HG02943 (cell line): ENCODE data around the gene NFX1.
A peak's percentile ranks its signal among the peaks of the same experiment; 100 is the strongest.

Experiments used
- ATAC-seq: cut with Tn5 transposase; IDR thresholded peaks from one replicate; pipeline ENCODE4 v1.9.1; 2021; ENCODE audit warnings: mild to moderate bottlenecking, low read depth, moderate library complexity; ENCODE audit not compliant: unreplicated experiment

Gene NFX1

DNA sequence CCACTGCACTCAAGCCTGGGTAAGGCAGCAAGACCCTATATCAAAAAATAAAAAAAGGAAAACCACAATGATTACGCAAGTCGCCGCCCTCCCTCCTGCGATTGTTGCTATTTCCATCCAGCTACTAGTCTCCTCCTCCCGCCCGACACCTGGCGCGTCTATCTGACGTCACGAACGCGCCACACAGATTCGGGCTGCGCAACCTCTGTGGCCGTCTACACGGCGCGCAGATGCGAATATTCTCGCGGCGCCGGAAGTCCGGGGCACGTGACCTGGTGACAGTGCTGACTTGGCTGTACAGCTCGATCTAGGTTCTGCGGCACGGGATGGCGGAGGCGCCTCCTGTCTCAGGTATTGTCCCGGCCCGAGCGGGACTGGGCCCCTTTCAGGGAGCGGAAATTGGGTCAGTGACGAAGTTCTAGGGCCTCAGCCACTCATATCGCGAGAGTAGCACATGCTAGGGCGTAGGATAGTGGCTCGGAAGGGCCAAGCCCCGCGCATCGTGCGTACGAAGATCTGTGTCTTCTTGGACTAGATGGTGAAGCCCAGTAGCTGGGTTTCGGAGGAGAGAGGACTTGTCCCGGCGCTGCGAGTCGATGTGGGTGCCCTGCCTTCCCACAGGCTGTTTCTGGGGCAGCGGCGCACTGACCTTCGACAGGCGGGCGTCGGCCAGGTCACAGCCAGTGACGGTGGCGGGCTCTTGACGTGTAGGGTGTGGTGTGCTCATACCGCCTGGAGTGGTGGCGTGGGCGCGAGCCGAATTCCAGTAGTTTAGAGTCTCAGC is at the start of gene NFX1:
NFX1 (plus strand) TSS at position 270 of the 784 bp plus-strand sequence; CDS start at position 327, 57 bp downstream.
- ATAC-seq = peak; percentile 86

DNA sequence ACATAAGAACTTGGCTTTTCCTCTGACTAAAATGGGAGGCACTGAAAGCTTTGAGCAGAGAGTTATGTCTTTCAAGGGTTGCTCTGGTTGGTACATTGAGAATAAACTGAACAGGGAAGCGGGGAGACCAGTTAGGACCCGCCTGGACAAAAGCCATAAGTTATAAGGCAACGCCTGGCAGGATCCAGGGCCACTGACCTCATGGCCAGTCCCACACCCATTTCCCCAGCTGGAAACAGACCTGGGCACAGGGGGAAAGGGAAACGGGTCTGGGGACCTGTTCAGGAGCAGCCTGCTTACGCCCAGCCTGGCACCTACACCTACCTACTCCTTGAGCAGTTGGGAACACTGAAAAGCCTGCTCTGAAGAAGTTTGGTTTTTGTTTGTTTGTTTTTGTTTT is 49.0 kb upstream of the NFX1 start:
- no peak for ATAC-seq

DNA sequence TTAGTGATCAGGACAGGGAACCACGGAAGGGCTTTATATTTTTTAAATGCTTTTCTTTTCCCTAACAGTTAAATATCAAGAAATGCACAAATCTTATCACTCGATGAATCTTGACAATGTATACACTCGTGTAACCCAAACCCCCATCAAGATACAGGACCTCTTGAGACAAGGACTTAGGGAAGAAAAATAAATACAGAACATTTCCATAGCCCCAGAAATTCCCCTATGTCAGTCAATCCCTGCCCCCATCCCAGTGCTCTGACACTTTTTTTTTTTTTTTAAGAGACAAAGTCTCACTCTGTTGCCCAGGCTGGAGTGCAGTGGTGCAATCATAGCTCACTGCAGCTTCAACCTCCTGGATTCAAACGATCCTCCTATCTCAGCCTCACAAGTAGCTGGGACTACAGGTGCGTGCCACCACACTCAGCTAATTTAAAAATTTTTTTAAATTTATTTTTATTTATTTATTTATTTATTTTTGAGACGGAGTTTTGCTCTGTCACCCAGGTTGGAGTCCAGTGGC is 47.6 kb upstream of the NFX1 start:
- no peak for ATAC-seq

DNA sequence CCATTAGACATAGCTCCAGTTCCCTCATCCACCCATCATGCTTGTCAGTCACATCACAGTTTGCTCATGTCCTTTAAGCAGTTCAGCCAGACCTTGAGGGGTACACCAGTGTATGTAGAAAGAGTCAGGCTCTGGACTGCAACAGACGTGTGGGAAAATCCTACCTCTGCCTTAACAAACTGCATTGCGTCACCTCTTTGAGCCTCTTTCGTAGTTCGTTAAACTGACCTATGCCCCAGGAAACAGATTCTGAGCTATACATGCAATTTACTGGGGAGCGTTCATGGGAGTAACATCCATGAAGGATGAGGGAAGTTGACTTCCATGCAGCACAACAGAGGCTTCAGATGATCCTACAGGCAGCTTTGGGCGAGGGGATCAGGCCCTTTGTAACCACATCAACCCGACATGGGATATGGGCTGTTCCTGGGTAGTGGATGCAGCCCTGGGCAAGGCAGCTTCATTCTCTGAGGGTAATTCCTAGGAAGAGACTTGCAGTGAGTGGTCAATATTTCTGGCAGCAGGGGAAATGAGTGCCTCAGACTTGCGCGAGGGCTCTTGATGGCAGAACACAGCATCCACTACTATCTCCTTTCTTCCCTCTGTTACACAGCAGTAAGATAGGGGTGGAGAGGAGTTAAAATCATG is 46.1 kb upstream of the NFX1 start:
- ATAC-seq = no peak

DNA sequence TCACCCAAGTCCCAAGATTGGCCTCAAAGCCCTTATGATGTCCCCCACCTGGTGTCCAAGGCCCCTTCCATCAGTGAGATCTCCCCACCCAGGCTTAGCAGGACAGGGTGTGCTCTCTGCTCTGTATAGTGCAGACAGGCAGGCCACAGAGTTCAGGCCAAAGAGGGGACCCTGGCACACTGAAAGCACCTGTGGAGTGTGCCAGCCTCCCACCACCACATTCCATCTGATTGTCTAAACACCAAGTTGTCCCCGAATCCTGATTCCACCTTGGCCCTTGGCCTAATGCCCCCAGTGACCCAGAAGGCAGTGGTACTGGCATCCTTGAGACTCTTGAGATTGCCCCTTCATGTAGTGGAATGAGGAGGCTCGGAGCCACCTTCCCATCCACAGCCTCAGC is 45.0 kb upstream of the NFX1 start:
- no peak for ATAC-seq

DNA sequence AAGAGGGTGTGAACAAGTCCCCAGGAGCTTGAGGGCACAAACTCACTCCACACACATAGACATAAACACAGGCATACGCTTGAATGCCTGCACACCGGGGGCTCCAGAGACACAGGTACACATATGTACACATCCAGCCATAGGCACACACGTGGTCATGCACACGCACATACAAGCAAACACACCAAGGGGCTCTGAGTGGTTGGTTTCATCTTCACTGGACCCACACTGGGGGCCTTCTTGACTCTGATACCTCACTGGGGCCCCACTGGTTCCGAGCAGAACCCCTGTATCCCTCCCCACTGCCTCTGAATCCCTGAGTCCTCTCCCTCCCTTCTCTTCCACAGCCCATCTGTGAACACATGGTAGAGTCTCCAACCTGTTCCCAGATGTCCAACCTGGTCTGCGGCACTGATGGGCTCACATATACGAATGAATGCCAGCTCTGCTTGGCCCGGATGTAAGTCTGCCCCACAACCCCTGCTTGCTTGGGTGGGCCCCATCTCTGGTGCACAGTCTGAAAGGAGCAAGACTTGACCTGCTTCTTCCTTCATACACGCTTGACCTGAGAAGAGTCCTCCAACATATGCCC is 44.0 kb upstream of the NFX1 start:
- ATAC-seq = no peak

DNA sequence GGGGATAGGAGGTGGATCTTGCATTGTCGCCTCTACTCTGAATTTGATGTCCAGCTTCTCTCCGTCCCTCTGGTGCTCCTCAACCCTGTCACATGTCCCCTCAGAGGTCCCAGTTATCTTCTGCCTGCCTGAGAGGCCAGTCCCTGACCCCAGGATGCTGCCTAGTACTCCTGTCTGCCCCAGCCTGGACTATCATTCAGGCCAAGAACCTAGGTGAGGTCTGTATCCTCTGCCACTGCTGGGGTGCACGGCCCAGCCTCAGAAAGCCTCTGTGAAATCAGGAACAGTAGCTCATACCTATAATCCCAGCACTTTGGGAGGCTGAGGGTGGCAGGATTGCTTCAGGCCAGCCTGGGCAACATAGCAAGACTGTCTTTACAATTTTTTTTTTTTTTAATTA is 41.7 kb upstream of the NFX1 start:
- ATAC-seq = no peak

DNA sequence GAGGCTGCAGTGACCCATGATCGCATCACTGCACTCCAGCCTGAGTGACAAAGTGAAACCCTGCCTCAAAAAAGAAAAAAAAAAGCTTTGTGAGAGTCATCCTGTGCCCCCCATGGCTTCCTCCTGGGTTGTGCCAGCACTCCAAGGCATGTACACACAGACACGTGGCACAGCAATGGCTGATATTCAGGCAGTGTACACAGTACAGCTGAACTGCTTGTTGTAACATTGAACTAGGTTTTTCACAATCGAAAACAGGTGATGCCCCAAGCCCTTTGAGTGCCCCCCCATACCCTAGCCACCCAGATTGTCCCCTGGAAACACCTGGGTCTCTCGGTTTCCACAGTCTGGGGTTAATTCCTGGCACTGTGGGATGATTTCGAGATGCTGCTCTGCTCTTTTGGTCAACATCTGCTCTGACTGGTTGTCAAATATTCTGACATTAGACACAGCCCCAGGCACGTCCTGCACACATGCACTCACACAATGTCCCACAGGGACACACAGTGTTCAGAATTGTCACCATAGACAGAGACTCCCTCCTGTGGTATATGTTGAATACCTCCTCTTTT is 41.1 kb upstream of the NFX1 start:
- ATAC-seq = no peak

DNA sequence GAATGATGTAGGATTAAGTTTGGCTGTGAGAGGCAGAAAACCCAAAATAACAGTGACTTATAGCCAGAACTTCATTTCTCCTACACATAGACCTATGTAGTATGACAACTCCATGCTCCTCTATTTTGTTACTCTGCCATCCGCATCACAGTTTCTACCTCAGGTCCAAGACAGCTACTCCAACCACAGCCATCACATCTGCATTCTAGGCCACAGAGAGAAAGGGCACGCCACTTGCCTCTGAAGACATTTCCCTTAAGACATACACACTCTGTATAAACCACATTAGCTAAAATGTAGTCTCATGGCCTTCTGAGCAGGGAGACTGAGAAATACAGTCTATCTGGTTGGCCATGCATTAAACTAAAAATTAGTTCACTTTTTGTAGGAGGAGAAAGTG is 40.3 kb upstream of the NFX1 start:
- ATAC-seq = no peak

DNA sequence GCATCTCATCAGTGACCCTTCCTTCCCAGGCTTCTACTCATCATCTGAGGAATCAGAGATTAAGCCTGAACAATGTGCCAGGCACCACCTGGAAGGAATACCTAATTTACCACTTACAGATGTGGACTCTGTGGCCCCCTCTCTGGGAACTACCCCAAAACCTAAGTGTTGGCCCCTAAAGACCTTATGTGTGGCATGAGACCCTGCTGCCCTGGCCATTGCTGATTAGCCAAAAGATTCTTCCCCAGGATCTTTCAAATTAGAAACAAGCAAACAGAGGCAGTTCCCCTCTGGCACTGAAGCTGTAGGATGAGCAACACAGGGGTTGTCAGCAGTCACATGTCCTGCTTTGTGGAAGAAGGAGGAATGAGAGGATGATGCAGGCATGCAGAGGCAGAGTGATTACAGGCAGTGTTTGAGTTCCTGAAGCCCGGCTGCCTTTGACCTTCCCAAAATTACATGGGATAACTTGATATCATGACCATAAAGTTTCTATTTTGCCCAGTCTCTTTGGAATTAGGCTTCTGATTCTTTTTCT is 39.8 kb upstream of the NFX1 start:
- ATAC-seq = no peak

DNA sequence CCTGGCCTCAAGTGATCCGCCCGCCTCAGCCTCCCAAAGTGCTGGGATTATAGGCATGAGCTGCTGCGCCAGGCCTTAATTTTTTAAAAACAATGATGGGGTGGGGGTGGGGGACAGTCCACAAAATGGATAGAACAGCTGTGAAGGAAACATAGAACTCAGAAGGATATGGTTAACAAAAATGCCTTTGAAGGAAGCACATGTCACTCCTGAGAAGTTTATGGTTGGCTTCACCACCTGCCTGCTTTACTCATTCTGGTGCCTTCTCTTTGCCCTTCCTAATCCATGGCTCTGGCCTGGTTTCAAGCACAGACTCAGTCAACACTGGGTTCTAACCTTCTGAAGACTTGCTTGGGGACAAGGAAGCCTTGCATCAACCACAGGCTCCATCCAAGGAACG is 36.1 kb upstream of the NFX1 start:
- ATAC-seq = no peak

DNA sequence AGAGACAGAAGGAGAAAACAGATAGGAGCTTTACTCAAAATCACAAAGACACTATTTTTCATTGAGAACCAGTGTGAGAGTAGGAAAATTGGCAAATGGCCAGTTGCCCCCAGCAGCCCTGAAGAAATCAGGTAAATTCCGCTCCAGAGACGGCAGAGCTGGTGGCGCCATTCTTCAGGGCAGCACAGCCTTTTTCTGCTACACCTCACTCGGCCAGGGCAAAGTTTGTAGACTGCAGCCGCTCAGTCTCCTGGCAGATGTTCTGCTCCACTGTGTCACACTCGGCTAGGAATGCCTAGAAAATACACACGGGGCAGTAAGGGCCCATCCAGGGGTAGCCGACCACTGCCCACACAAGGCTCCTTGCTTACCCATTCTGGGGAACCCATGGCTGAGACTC is 35.3 kb upstream of the NFX1 start:
- ATAC-seq = no peak

DNA sequence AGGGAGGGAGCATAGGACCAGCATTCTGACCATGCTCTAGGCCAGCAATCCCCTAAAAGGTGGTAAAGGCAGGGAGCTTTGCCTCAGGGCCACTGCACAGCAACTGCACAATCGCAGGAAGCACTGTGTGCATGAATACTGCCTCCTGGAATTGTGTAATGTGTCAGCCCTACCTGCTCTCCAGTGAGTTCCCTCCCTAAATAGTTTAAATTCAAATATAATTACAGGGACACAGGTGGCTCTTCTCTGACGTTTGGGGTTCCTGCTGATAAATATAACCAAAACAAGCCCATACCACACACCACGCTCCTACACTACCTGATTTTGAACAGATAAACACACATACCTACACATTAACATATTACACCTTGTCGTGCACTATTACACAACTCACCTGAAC is 34.8 kb upstream of the NFX1 start:
- no peak for ATAC-seq

DNA sequence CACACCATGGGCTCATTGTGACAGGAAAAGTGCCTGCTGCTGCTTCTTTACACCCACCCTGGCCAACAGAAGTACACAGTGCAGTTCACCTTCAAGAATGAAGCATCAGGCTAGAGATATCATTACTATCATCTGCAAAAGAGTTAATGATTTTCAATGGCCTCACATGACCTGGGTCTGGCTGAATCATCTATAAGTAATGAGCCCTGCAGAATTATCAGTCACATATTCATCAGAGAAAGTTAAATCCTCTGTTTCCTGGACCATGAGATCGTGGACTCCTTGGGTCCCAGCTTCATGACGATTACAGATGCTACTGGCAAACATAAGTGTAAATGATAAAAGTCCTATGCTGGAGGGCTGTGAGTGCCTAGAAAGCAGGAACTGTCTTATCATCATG is 34.1 kb upstream of the NFX1 start:
- no peak for ATAC-seq

DNA sequence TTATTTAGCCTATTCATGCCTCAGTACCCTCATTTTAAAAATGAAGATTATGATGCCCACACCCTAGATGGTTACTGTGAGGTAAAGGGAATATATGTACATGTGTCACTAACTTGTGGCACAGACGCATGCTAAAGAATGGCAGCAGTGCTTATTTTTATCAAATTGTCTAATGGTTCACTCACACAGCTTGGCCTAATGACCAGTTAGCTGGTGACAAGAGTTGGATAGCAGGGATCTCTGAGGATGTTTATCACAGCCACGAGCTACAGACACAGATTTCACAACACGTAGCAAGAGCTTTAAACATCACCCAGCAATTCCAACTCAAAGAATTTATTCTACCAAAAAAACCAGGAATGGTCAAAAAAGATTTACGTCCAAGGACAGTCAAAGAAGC is 33.0 kb upstream of the NFX1 start:
- ATAC-seq = no peak

DNA sequence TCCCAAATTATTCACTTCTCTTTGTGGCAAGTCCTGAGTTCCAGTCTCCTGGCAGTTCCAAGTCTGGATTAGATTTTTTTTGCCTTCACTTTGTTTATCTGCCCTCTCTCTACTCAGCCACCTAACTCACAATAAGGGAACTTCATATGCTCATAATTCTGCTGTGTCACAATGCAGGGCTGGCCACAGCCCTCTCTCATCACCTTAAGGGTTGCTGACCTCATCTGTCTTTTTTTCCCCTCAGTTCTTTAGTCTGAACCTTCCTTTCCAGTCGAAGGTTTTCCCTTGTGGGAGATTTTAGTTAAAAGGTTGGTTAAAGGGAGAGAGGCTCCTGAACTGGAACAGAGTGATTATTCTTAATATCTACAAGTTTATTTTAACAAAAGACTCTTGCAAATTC is 29.9 kb upstream of the NFX1 start:
- no peak for ATAC-seq

DNA sequence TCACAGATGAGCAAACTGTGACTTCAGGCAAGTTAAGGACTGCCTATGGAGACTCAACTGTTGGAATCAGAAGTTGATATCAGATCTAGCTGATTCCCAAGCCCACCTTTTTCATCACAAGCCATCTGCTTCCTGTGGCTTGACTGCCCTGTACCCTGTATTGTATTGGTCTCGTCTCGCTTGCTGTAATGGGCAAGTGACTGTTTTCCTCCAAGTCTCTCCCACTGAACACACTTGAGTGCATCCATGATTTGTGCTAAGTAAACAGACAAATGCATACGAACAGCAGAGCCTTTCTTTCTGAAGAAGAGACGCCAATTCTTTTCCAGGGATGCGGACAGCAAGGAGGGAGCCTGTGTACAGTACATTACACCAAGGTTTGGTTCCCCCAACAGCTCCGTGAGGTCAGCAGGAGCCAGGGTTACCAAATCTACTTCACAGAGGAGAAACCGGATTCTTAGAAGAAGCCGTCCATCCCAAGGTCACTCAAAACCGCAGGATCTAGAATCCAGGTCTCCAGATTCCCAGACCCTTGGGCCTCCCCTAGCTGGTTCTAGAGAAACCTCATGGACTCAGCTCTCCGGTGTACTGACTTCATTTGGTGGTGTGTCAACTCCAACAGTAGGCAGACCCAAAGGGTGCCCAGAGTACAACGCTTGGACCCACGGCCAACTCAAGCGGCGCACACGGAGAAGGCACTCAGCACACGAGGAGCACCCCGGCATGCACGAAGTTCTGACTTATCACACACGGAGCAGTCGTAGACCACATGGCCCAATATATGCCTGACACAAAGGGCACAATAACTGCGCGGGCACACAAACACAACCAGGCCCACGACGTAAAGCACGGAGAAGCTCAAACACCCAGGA is 26.9 kb upstream of the NFX1 start:
- ATAC-seq = peak; percentile 13

DNA sequence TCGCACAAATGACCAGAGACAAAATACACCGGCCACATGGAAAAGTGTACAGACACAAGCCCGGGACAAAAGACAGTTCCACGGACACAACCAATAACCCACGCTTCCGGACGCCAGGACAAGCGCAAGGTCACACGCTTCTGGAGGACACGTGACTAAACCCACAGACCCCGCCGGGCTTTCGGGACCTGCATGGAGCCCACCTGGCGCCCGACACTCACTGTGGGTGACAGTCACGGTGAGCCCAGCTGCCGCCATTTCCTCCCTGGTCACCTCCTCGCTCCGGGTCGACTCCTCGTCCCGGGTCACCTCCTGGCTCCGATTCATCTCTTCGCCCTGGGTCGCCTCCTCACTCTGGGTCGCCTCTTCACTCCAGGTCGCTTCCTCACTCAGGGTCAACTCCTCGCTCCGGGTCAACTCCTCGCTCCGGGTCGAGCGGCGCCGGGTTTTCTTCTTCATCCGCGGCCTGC is 26.3 kb upstream of the NFX1 start:
- ATAC-seq = peak; percentile 37

DNA sequence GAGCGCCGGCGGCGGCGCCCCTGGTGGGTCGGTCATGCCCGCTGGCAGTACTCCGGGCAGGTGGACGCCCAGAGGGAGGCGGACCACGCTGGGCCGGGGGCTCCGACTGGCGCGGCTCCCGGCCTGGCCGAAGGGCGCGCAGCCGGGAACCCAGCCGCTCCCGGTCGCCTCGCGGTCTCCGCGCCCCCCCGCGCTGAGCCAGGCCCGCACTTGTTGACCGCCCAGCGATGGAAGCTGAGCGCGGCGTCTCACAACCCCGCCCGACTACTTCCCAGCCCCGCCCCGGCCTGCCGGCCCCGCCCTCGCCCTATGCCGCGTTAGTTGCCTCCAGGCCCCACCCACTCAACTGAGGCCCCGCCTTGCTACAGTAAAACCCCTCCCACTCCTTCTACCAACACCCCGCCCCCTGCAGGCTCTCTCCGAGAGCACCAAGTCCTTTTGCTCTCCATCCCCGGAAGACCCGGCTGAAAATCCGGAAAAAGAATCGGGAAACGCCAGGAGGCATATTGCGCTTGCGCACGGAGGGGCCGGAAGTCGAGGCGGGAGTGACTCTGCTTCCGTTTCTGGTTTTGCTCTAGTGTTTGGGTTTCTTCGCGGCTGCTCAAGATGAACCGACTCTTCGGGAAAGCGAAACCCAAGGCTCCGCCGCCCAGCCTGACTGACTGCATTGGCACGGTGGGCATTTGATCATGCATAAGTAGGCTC is 25.7 kb upstream of the NFX1 start, which contains the start of the genes BAG1 and CHMP5:
BAG1 (minus strand) TSS at position 236 of the 705 bp plus-strand sequence.
CHMP5 (plus strand) TSS at position 577 of the 705 bp plus-strand sequence; CDS start at position 607, 30 bp downstream.
- peak; percentile 81 for ATAC-seq
